Loucy (cell line): ENCODE data around the gene TIRAP.
A peak's percentile ranks its signal among the peaks of the same experiment; 100 is the strongest.

Experiments used
- H2AFZ ChIP-seq: fragments of 200-600 bp; sonication (generic); 2 replicates; pipeline ENCODE4 v1.6.0; 2016; ENCODE audit warnings: antibody characterized with exemption, mild to moderate bottlenecking, low read length, moderate library complexity
- H3F3A ChIP-seq: fragments of 200-600 bp; 2 replicates; pipeline ENCODE4 v1.6.0; 2016; ENCODE audit warnings: antibody characterized with exemption, low read depth, mild to moderate bottlenecking
- H3K27me3 ChIP-seq: fragments of 200-600 bp; sonication (generic); 2 replicates; pipeline ENCODE4 v1.6.1; 2014; ENCODE audit warnings: low read length, mild to moderate bottlenecking; ENCODE audit not compliant: insufficient read depth, poor library complexity, severe bottlenecking
- H3K36me3 ChIP-seq: fragments of 200-600 bp; sonication (generic); 2 replicates; pipeline ENCODE4 v1.6.1; 2016; ENCODE audit warnings: low read length; ENCODE audit not compliant: insufficient read depth
- H3K4me1 ChIP-seq: fragments of 200-600 bp; sonication (generic); 2 replicates; pipeline ENCODE4 v1.5.1; 2014; ENCODE audit warnings: low read length, mild to moderate bottlenecking; ENCODE audit not compliant: insufficient read depth, poor library complexity, severe bottlenecking
- H3K4me2 ChIP-seq: fragments of 200-600 bp; sonication (generic); 2 replicates; pipeline ENCODE4 v1.6.0; 2014; ENCODE audit warnings: antibody characterized with exemption, low read length, low read depth, mild to moderate bottlenecking; ENCODE audit not compliant: poor library complexity, severe bottlenecking
- H3K4me3 ChIP-seq: fragments of 200-600 bp; sonication (generic); 2 replicates; pipeline ENCODE4 v1.5.1; 2014; ENCODE audit warnings: low read length, mild to moderate bottlenecking, mixed read lengths; ENCODE audit not compliant: poor library complexity, severe bottlenecking
- H3K79me2 ChIP-seq: fragments of 200-600 bp; sonication (generic); 2 replicates; pipeline ENCODE4 v1.6.1; 2014; ENCODE audit warnings: low read length; ENCODE audit not compliant: insufficient read depth
- H3K9ac ChIP-seq: fragments of 200-600 bp; sonication (generic); 2 replicates; pipeline ENCODE4 v1.6.0; 2014; ENCODE audit warnings: mild to moderate bottlenecking, low read depth, low read length, moderate library complexity; ENCODE audit not compliant: poor library complexity, severe bottlenecking
- H3K9me2 ChIP-seq: fragments of 200-600 bp; sonication (generic); replicated peaks from 2 replicates; pipeline ENCODE4 v1.6.1; 2016; ENCODE audit warnings: low read depth, low read length, mixed read lengths
- H3K9me3 ChIP-seq: fragments of 200-600 bp; sonication (generic); 2 replicates; pipeline ENCODE4 v1.6.1; 2014; ENCODE audit warnings: mild to moderate bottlenecking, antibody characterized with exemption, low read length, low read depth; ENCODE audit not compliant: insufficient read depth
- H4K20me1 ChIP-seq: fragments of 200-600 bp; sonication (generic); 2 replicates; pipeline ENCODE4 v1.6.0; 2014; ENCODE audit warnings: antibody characterized with exemption, low read length, mild to moderate bottlenecking; ENCODE audit not compliant: insufficient read depth, poor library complexity, severe bottlenecking
- EZH2phosphoT487 ChIP-seq: fragments of 200-600 bp; IDR thresholded peaks from 2 replicates; pipeline ENCODE4 v1.6.1; 2018; ENCODE audit warnings: antibody characterized with exemption, mild to moderate bottlenecking, moderate library complexity, borderline replicate concordance
- TF ChIP-seq, protein P1 (sequence below): fragments of 200-600 bp; sonication (generic); conservative IDR thresholded peaks from 2 replicates; pipeline ENCODE4 v1.5.1; 2014; ENCODE audit warnings: mild to moderate bottlenecking, antibody characterized with exemption, low read length

Gene TIRAP

DNA sequence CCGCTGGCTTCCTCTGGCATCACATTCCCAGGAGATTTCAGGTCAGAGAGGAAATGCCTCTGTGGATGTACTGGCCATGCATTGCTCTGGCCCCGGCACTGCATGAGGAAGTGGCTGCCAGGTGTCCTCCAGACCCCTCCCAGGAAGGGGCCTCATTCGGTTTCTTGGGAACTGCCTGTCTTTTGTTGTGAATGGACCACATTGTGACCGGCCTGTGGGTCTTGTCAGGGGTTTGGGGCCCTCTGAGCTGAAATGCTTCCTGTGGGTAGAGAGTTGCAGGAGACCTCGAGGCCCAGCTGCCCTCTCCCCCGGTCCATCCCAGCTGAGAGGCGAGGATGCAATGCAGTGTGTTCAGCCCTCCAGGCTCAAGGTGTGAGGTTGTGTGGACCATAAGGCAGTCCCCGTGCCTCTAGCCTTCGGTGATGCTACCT, 53.8 kb downstream of the TIRAP start:
- no peak for TF ChIP-seq EZH2phosphoT487
- TF ChIP-seq, protein P1, sequence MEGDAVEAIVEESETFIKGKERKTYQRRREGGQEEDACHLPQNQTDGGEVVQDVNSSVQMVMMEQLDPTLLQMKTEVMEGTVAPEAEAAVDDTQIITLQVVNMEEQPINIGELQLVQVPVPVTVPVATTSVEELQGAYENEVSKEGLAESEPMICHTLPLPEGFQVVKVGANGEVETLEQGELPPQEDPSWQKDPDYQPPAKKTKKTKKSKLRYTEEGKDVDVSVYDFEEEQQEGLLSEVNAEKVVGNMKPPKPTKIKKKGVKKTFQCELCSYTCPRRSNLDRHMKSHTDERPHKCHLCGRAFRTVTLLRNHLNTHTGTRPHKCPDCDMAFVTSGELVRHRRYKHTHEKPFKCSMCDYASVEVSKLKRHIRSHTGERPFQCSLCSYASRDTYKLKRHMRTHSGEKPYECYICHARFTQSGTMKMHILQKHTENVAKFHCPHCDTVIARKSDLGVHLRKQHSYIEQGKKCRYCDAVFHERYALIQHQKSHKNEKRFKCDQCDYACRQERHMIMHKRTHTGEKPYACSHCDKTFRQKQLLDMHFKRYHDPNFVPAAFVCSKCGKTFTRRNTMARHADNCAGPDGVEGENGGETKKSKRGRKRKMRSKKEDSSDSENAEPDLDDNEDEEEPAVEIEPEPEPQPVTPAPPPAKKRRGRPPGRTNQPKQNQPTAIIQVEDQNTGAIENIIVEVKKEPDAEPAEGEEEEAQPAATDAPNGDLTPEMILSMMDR = no peak
- Histone ChIP-seq H3K4me1 (peaks cover 40% of the 10 kb centered on the region), H3K9me3 (no peaks in the 10 kb centered on the region), H2AFZ (no peak overlapping the region), H3K79me2 (no peaks in the 10 kb centered on the region), H3K9ac (peak overlapping the region; percentile 50), H3K4me3 (no peak overlapping the region), H3K36me3 (peaks cover 48% of the 10 kb centered on the region; the same call in 1 of the 2 replicates), H3K9me2 (no peaks in the 10 kb centered on the region), H3K4me2 (peak overlapping the region; percentile 48), H4K20me1 (no peaks in the 10 kb centered on the region), H3K27me3 (no peaks in the 10 kb centered on the region), H3F3A (no peaks in the 10 kb centered on the region)

DNA sequence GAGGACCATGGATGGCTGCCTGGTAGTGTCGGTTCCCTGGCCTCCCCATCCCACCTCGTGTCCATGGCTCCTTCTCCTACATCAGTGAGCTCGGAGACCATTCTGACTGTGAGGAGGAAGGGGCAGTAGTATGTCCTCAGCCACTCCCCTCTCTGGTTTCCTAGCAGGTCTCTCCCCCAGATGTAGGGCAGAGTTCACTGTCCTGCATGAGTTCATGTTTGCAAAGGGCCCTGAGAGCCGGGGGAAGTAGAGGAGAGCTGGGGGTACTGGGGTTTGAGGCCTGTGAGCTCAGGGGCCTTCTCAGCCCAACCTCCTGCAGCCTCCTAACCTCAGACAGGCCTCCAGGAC, 54.2 kb downstream of the TIRAP start:
- no peaks in the 10 kb centered on the region for H3K79me2 ChIP-seq
- H3K9ac ChIP-seq = peak overlapping the region; percentile 50
- TF ChIP-seq EZH2phosphoT487 = no peak
- TF ChIP-seq, protein P1 = no peak
- H4K20me1 ChIP-seq = no peaks in the 10 kb centered on the region
- no peaks in the 10 kb centered on the region for H3K27me3 ChIP-seq
- H3K4me1 ChIP-seq = peaks cover 44% of the 10 kb centered on the region
- no peaks in the 10 kb centered on the region for H3K9me2 ChIP-seq
- H3K9me3 ChIP-seq = no peaks in the 10 kb centered on the region
- H3K36me3 ChIP-seq = peaks cover 44% of the 10 kb centered on the region; the same call in 1 of the 2 replicates
- H3K4me2 ChIP-seq = peak overlapping the region; percentile 48
- H3F3A ChIP-seq = no peaks in the 10 kb centered on the region; the same call in 1 of the 2 replicates
- no peak overlapping the region for H3K4me3 ChIP-seq
- no peak overlapping the region for H2AFZ ChIP-seq

DNA sequence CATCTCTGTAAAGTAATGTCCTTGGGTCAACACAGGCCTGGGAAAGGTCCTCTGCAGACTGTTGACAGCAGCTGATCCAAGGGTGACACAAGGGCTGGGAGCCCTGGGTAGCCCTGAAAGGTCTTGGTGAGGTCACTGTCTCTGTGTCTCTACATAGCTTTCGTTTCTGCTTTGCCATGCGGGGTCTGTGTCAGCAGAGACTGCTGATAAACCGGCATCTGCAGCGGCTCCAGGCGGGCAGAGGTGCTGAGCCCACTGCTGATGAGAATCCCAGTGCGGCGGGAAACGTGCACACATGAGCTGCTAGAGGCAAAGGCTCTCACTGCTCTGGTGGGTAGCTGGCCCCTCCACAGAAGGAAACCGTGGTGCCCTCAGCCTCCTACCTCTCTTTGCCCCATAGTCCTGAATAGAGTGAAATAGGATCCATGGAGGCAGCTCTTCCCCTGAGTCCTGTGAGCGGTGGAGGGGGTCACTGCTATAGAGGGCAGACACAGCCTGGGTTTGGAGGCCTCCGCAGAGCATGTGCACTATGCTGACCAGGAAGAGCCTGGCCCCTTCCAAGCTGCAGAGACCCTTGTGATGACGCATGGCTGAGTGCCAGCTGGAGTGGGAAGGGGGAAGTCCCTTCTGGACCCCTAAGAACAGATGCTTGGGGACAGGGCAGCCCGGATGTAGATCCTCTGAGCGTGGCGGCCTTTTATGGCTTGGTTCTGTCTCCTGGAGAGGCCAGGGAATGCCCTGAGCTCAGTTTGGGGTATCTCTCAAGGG, 54.8 kb downstream of the TIRAP start:
- Histone ChIP-seq H3K4me1 (peaks cover 49% of the 10 kb centered on the region), H3K4me3 (no peak overlapping the region), H3K4me2 (peak overlapping the region; percentile 48), H3K36me3 (peaks cover 39% of the 10 kb centered on the region; the same call in 1 of the 2 replicates), H3K27me3 (no peaks in the 10 kb centered on the region), H3K79me2 (no peaks in the 10 kb centered on the region), H3F3A (no peaks in the 10 kb centered on the region; the same call in 1 of the 2 replicates), H3K9me3 (no peaks in the 10 kb centered on the region), H2AFZ (no peak overlapping the region), H3K9me2 (no peaks in the 10 kb centered on the region), H3K9ac (peak overlapping the region; percentile 50), H4K20me1 (no peaks in the 10 kb centered on the region)
- no peak for TF ChIP-seq EZH2phosphoT487
- TF ChIP-seq, protein P1 = no peak
